HG02981 (cell line): ENCODE measurements around the gene ASTN2.
A peak's percentile ranks its signal among the peaks of the same experiment; 100 is the strongest.

Experiments used
- ATAC-seq: cut with Tn5 transposase; IDR thresholded peaks from one replicate; pipeline ENCODE4 v1.9.1; 2021; ENCODE audit warnings: mild to moderate bottlenecking, moderate library complexity; ENCODE audit not compliant: unreplicated experiment

Gene ASTN2

GRCh38 chr9:116688806-116689485 lies 725.9 kb downstream of the ASTN2 start:
- ATAC-seq = no peak

GRCh38 chr9:116687754-116688135 lies 727.1 kb downstream of the ASTN2 start:
- peak; percentile 2 for ATAC-seq

GRCh38 chr9:116687074-116687753 lies 727.6 kb downstream of the ASTN2 start, which contains the start of gene TRIM32:
Gene TRIM32, plus strand, starts transcription at chr9:116687305. Its CDS starts 10,438 bp downstream, at chr9:116697743.
- ATAC-seq = peak; percentile 99

GRCh38 chr9:116686693-116687073 lies 728.2 kb downstream of the ASTN2 start:
- peak; percentile 5 for ATAC-seq

DNA sequence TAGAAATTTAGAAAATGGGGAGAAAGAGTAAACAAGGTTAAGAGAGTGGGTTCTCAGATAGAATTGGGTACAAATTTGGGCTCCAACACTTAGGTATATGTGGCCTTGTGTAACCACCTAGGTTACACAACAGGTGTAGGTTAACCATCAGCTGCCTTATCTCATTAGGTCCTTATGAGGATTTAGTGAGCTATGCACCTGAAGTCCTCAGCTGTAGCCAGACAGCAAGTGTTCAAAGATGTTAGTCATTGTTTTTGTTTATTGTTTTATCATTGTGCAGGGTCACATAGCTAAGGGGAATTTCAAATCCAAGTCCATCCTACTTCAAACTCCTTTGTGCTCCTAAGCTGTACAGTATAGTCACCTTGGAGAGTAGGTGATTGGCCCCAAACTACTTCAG lies 728.7 kb downstream of the ASTN2 start:
- no peak for ATAC-seq

DNA sequence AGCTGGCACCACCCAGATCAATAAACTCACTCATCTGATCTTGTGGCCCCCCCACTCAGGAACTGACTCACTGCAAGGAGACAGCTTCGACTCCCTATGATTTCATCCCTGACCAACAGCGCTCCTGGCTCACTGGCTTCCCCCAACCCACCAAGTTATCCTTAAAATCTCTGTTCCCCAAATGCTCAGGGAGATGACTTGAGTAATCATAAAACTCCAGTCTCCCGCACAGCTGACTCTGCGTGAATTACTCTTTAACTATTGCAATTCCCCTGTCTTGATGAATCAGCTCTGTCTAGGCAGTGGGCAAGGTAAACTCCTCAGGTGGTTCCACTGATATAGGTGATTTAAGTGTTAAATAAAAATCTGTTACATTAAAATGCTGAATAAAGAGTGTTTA lies 729.7 kb downstream of the ASTN2 start:
- no peak for ATAC-seq

DNA sequence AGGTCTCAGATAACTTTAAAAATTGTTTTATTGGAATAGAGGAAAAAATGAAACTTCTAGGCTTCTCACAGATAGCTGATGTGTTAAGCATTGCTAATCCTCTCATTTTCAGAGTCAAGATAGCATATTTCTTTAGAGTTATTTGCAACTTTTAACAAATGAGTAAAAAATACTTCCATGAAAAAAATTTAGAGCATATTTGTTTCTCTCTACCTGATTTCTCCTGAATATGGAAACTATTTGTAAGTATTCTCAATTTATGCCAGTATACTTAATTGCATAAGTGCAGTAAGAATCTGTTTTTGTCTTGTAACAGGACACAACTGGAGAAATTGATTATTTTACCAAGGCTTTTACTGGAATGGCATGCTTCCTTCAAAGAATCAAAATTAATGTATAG lies 731.3 kb downstream of the ASTN2 start:
- ATAC-seq = no peak

DNA sequence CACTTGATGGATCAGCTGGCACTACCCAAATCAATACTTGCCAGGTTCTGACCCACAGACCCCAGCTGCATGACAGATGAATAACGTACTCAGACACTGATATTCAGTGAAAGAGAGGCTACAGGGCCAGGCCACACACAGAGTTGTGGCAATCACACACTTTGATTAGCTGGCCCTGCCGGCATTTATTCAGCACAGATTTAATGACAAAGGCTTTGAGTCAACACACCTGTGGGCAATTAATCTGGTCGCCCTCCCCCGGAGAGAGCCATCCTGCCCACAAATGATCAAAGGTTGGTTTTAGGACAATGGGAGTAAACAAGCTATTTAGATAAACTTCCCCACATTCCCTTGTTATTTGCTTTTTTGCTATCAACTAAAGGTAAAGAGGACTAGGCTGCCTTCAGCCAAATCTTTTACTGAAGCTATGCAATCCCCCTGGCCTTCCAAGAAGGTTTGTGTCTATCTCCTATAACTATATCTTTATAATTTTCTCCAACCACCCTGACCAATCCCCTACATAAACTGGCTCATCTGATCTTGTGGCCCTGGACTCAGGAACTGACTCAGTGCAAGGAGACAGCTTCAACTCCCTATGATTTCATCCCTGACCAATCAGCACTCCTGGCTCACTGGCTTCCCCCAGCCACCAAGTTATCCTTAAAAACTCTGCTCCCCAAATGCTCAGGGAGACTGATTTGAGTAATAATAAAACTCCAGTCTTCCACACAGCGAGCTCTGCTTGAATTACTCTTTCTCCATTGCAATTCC lies 740.5 kb downstream of the ASTN2 start:
- no peak for ATAC-seq

DNA sequence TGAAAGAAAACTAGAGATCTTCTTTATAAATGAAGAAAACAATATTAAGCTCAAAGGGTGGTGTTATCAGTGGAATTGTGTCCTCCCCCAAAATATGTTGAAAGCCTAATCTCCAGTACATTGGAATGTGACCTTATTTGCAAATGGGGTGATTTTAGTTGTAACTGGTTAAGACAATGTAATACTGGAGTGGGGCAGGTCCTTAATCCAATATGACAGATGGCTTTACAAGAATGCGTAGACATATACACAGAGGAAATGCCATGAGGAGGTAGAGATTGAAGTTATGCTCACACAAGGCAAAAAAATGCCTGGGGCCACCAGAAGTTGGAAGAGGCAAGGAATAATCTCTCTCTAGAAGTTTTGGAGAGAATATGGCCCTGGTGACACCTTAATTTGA lies 741.5 kb downstream of the ASTN2 start:
- ATAC-seq = no peak

DNA sequence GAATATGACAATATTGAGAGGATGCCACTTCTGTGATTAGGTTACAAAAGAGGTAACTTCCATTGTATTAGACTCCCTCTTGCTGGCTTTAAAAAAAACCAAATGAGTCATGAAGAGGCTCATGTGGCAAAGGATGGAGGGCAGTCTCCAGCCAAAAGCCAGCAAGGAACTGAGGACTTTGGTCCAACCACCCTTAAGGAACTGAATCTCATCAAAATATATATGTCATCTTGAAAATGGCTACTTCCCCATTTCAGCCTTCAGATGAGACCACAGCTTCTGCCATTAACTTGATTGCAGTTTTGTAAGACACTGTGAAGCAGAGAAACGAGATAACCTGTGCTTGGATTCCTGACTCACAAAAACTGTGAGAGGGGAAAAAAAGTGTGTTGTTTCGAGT lies 743.3 kb downstream of the ASTN2 start:
- no peak for ATAC-seq

GRCh38 chr9:116668970-116669695 lies 745.7 kb downstream of the ASTN2 start:
- ATAC-seq = no peak

- no peak for ATAC-seq
Observed at GRCh38 chr9:116663581-116663980, 751.3 kb downstream of the ASTN2 start.

- no peak for ATAC-seq
Observed at GRCh38 chr9:116662646-116663310, 752.1 kb downstream of the ASTN2 start.

GRCh38 chr9:116661037-116661954 lies 753.6 kb downstream of the ASTN2 start:
- peak; percentile 83 for ATAC-seq

- ATAC-seq = no peak
Observed at GRCh38 chr9:116658265-116658664, 756.6 kb downstream of the ASTN2 start.

DNA sequence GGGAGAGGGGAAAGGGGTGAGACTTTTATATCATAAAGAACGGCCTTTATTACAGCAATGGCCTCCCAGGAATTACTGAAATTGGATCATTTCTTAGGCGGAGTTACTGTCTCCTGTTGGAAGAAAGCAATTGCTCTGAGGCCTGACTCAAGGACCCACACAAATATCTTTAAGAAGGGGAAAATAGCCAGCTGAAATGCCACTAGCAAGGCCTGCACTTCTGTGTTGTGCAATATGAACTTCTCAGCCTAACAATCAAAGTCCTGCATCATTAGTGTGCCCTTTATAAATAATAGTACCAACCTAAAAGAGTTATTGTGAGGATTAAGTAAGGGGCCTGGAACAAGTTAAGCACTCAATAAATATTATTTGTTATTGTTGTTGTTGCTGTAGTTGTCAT lies 757.9 kb downstream of the ASTN2 start:
- ATAC-seq = no peak

- no peak for ATAC-seq
Observed at GRCh38 chr9:116656501-116656971, 758.3 kb downstream of the ASTN2 start.

DNA sequence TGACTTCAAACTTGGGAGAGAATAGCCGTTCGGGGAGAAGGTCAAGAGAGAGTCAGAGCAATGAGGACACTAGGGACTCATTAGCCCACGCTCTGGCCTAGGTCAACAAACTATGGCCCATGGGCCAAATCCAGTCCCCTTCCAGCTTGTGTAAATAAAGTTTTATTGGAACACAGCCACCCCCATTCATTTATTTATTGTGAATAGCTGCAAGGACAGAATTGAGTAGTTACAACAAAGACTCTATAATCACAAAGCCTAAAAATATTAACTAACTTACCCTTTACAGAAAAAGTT lies 760.9 kb downstream of the ASTN2 start:
- ATAC-seq = no peak

DNA sequence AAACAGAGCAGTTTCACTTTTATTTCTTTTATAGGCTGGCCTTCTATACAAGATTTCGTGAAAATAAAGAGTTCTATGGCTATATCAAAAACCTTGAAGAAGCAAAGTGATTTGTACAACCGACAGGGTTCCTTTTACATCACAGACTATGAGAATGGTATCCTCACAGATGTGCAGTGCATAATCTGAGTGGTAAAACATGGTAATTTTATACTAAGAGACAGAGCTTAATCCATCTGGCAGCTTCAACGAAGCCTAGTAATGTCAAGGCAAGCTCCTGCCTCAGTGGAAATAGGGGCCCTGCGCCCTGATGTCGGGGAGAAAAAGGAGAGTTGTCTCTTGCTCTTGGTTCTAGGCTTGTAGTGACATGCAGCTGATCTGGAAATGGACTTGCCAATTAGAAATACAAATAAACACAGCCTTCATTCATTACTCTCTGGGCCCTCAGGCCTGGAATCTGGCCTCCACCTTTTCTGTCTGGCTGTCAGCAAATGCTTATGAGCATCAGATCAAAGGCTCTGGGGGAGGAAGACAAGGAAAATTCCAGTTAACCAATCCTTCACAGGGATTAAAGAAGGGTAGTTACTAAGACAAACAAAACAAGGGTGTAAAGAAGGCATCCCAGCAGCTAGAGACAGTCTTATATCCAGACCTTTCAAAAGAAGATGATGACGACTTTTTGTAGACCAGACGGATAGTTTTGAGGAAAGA lies 761.4 kb downstream of the ASTN2 start:
- no peak for ATAC-seq
